Kidney glomerular epithelial cell (primary cell): ENCODE data around the gene FOXO1.

Experiments used
- DNase-seq: peaks from one replicate; lab custom pipeline; 2025; lab: John Stamatoyannopoulos, UW

The FOXO1 gene

DNA sequence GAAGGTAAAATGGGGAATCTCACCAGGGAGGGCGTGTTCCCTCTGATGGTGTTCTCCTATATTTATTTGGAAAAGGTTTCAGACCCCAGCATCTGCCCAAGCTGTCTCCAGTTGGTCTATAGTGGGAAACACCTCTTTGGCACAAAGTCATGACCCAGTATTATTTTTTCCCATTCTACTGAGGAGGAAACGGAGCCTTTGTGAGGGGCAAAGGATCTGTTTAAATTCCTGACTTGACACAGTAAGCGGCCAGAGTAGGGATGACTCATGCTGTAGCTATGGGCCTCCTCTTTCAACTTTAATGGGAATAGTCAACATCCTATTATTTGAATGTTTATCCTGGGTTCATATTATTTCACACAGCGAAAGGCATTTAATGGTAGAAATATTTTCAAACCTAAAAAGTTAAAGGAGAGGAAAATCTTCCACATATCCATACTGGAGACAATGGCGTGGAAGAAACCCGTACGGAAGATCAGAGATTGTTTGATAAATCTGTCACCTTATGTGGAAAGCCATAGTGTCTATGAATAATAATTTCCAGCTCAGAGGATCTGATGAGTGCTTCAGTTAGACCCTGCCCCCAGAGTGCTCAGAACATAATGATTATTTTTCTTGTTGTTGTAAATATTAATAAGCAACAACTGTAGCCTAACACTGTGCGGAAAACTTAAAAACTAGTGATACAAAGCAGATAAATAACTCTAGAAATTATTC lies 126.0 kb downstream of the FOXO1 start:
- peak; percentile 64 for DNase-seq

DNA sequence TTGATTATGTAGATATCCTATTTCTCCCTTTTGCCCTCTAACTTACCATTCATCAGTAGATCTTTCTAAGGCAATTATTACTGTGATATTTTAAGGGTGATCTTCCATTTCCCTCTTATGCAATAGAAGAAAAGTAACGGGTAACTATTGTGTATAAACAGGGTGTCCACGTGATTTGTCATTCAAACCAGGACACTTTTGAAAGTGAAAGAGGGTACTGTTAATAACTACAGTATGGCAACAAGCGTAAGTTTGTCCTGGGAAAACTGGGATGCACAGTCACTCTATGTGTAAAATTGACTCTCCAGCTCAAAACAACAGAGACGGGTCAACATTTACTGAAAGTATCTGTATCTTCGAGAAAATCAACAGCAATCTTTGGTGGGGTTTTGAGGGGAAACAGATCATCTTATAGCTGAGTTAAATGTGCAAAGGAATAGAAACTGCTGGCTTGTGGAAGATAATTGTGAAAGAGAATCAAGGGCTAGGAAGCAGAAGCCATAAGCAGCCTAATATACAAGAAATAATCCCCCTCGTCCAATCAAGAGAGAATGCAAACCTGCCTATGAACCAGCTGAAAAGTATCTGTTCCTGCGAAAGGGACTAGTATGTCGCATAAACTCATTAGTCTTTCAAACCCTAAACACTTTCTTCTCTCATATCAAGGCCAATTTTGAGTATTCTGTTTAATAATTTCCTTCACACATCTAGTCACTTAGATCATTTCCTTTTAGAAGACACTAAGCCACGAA lies 126.7 kb downstream of the FOXO1 start:
- peak; percentile 64 for DNase-seq

DNA sequence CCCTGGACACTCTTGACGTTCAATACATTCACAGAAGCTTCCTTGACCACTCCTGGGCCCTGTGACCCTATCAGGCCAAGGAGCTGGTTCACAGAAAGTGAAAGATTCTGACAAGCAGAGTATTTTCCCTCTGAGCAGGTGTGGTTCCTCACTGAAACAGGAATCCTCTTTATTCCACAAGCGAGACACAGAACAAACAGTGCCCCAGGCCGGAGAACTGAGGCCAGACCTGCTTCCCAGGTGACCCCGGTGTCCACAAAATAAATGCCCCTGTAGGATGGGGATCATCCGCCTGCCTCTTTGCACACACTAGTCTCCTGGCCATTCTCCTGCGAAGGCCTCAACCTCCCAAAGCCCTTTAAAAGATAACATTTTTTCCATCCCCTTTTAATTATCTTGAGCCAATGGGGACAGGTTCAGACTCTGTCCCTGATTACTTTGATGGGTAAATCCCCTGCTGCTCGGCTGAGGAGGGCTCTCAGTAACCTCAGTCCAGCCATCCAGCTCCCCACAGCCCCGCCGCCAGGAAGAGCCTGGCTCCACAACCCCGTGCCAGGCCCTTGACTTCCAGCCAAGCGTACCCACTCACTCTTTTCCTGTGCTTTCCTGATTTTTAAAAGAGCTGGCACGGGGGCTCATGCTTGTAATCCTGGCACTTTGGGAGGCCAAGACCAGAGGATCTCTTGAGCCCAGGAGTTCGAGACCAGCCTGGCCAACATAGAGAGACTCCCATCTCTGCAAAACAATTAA lies 129.1 kb downstream of the FOXO1 start:
- DNase-seq, result no peak

DNA sequence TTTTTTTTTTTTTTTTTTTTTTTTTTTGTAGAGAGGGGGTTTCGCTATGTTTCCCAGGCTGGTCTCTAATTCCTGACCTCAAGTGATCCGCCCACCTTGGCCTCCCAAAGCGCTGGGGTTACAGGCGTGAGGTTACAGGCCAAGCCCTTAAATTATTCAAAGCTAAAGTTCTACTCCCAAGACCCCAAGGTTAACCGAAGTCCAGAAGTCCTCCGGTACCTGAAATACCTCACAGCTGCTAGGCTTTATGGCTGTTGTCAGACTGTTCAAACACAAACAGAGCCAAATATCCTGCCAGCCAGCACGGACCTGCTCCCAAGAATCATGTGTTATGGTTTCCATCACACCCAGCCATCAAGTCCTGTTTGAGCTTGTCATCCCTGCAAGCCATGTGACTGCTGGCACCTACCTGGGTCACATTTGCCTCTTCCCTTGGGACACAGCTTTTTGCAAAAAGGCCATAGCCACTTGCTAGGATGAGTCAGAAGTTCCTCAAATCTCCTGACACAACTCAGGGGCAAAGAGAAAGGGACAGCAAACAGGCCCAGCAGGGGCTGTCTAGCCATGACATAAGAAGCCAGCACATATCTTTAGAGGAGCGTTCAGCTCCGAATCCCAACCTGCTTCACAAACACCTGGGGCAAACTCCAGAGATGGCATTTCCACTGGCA lies 129.9 kb downstream of the FOXO1 start:
- no peak for DNase-seq

DNA sequence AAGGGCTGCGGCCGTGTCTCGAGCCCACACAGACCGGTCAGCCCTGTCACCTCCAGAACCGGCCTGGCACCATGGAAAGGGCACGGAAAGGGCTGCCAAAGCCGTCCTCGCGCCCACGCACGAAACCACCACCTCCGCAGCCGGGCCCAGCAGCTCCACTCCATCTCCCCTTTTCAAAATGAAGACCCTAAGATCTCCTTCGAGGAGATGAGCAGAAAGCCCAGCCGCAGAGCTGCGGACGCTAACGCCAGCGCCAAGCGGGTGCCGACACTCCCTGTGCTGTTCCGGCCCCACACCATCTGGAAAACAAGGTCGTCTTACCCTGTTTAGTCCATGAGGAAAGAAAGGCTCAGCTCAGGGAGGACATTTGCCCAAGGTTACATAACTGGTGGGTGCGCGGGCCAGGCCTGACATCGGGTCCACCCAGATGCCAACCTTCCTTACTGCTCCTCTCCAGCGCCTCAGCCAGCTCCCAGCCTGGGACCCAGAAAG lies 131.1 kb downstream of the FOXO1 start:
- no peak for DNase-seq

DNA sequence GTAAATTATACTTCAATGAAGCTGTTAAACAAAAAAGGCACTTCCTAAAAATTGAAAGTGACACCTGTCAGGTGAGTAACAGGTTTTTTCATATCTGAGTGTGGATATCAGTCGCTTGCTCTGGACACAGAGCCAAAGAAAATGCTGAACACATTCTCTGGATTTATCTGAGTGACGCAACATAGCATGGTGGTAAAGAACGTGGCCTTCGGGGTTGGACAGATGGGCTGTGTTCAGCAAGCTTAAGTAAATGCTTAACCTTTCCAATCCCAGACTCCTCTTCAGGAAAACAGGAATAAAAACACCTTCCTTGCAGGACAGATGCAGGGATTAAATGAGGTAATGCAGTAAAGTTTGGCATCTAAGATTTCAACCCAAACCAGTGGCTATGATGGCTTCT lies 132.0 kb downstream of the FOXO1 start:
- DNase-seq, result no peak

DNA sequence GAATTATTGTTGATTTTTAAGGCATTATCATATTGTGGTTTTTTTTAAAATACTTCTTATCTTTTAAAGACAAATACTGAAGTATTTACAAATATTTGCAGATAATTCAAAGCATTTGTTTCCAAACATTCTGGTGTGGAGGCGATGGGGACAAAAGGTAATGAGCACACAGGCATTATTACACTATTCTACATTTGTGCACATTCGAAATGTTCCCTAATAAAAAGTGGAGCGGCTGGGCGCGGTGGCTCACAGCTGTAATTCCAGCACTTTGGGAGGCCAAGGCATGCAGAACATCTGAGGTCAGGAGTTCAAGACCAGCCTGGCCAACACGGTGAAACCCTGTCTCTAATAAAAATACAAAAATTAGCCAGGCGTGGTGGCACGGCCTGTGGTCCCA lies 133.4 kb downstream of the FOXO1 start:
- DNase-seq, result no peak

DNA sequence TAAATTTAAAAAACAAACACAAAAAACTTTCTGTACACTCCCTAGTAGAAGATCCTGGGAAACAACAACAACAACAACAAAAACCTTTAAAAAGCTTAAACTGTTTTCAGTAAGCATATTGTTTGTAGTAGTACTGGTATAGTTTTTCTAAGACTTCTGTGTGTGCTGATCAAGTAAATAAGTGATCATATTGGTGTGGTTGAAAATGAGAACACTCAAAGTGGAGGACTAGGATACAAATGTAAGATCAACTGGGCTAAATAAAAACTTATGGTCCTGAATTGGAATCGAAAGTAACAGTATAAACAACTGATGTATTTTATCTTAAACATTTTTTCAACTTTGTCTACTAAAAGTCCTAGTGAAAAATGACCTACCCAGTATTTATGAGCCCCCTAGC lies 135.5 kb downstream of the FOXO1 start:
- DNase-seq, result no peak

DNA sequence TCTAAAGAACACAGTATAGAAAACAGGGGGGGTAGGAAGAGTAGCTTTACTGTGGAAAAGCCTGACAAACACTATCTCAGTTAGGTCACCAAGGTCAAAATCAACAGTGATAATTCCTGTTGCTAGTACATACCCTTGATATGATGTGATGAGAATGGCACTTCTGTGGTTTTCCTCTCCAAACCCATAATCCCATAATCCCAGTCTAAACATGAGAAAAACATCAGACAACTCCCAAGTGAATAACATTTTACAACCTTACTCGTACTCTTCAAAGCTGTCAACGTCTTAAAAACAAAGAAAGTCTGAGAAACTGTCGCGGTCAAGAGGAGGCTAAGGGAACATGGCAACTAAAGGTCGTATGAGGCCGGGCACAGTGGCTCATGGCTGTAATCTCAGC lies 137.6 kb downstream of the FOXO1 start:
- no peak for DNase-seq

DNA sequence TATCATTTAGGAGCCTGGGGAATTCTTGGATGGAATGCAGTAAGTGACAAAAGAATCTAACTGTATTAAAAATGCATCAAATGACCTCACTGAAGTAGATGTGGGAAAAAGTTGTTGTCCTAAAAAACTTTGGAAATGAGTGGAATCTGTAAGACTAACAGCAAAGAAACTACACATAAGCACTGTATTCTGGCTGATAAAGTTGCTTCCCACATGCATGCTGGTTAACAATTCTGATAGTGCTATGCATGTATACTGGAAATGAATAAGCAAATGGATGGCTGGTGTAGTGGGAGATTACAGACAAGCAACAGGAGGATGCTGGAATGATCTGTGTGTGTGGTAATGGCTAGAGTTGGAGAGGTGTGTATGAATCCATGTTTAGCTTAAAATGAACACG lies 138.5 kb downstream of the FOXO1 start:
- no peak for DNase-seq

DNA sequence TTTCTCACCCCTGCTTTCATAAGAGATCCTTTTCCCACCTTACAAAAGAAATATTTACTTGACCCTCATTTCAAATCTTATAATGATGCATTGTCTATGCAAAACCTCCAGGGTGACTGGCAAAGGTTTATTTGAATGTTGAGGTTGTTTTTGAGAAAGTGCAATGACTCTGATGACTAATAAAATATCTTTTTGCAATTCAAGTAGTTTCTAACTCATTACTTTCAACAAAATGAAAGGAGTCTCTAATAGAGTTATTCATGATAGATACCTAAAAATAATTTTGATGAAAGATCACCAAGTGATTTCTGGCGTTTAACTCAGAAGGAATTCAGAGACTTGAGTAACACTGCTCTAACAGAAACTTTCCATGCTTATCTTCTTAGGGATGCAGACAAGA lies 144.2 kb downstream of the FOXO1 start:
- no peak for DNase-seq

DNA sequence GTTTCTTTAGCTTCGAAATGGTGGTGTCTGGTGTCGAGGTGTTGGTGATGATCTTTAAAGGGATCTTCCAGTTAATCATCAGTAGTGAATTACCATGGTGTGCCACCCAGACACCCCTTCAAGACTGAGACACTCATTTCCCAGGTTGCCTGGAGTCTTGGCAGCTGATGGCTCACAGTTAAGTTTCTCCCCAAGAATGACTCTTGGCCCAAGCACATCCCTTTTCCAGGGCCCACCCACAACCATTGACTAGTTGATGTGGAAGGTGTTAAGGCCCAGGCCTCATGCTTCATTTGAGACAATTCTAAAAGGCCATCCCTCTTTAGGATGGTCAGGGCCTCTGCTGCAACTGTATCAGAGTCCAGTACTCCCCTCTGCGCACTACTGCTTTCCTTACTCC lies 145.5 kb downstream of the FOXO1 start:
- DNase-seq, result no peak

DNA sequence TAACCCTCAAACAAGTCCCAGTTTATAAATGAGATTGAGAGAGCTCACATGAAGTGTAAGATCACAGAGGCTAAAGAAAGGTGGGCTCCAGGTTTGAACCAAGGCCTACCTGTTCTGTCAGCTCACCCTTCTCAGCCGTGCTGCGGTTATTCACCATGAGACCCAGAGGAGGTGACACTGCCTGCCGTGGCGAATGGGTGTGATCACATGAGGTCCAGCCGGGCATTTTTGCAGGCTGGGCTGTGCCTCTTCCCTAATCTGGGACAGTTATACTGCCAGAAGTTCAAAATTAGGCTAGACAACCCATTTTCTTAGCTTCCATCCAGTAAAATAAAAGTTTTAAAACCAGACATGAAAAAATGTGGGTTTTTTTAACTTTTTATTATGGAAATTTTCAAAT lies 146.8 kb downstream of the FOXO1 start:
- DNase-seq, result no peak

DNA sequence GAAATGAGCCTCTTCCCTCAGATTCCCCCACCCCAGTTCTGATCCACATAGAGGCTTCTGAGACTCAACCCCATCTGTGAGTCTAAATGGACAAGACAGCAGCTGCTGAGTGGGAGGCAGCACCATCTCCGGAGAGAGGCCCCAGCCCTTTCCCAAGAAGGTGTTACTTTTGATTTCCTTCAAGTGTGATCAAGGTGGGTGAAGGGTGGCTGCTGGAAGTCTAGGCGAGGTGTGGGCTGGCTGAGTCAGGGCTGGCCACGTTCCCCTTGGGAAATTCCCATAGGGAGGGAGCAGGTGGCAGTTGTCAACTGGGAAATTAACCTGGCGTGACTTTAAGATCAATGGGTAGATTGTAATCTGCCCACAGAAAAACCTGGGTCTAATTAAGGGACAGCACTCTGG lies 148.0 kb downstream of the FOXO1 start:
- DNase-seq, result peak; percentile 26

DNA sequence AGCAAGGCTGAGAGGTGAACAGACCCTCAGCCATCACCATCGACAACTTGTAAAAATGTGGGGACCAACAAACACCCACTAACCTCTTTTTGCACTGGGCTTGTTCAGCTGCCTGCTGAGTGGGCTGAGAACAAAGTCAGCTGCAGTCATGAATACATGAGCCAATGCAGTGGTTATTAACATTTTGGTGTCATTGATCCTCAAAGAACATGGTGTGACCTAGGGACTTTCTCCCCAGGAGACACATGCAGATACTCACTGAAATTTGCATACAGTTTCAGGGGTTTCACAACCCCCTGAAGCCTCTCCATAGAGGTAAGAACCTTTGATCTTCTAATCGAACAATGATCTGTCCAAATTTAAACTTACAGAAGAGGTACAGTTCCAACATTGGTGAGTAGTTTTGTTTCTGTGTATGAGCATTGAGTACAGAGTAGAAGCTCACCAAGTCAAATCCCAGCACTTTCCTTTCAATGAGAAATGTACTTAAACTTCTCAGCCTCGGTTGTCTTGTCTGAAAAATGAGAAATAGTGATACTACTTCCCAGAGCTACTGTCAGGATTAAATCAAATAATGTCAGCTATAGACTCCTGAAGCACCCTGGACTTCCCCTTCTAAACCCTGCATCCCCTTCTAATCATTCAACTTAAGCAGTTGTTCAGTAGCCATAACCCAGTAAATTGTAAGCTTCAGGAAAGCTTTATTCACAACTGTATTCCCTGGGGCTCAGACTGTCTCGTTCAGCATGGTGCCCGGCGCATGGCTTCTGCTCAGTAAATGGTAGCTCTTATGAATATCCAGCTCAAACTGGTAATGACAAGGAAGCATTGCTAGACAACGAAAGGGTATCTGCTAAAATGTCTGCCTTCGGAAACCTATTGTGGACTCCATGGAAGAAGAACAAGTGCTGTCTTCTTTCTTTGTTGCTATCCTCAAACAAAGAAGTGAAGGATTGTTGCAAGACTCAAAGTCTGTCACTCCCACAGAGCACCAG lies 148.7 kb downstream of the FOXO1 start:
- no peak for DNase-seq

DNA sequence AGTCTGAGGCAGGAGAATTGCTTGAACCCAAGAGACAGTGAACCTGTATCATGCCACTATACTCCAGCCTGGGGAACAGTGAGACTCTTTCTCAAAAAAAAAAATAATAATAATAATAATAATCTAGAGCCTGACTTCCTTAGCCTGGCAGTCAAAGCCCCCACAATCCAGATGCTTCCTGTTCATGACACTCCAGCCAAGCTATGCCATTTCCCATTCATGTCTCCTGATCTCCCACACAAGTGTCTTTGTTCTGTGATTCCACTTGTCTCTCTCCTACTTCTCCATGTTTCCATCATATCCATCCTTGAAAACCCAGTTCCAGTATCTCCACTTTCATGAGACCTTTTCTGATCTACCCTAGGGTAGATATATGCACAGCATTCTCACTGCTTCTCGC lies 150.7 kb downstream of the FOXO1 start:
- no peak for DNase-seq

DNA sequence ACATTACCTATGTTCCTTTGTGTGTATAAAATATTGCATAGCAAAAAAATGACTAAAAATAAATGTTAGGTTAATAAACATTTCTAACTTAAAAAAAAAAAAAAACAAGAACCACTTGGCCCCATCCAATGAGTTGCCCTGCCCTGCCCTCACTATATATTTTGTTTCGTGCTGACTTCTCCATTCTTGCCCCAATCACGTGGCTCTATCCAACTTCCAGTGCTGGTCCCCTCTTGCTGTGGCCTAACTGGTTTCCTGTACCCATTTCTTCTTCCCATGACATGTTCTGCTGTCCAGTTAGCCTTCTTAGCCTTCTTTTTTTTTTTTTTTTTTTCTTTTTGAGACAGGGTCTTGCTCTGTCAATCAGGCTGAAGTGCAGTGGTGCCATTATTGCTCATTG lies 151.6 kb downstream of the FOXO1 start:
- no peak for DNase-seq

DNA sequence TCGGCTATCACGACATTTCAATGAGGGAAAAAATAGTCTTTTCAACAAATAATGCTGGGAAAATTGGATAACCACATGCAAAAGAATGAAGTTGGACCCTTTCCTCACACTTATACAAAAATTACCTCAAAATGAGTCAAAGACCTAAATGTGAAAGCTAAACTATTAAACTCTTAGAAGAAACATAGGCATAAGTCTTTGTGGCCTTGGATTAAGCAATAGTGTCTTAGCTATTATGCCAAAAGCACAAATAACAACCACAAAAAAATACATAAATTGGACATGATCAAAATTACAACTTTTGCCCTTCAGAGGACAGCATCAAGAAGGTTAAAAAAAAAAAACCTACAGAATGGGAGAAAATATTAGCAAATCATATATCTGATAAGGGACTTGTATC lies 156.6 kb downstream of the FOXO1 start:
- no peak for DNase-seq

DNA sequence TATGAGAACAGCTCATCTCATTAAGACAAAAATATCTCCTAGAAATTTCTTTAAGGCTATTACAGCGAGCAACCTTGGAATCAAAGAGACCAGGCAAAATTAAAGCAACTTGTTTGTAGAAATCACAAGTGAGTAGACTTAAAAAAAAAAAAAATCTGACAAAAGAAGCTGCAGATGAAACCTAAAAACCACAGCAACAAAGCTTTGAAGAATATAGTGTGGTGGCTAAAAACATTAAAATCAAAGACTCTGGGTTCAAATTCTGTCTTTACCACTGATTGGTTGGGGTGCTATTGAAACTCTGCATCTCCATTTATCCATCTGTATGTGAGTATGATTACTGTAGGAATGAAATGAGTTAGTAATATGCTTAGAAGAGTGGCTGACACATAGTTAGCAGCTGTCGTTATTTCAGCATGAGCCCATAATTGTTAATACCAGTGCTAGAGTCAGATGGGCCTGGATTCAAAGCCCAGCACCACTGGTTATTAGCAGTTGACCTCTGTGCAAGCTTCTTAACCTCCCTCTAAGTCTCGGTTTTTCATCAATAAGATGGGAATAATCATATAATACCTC lies 157.6 kb downstream of the FOXO1 start:
- no peak for DNase-seq

DNA sequence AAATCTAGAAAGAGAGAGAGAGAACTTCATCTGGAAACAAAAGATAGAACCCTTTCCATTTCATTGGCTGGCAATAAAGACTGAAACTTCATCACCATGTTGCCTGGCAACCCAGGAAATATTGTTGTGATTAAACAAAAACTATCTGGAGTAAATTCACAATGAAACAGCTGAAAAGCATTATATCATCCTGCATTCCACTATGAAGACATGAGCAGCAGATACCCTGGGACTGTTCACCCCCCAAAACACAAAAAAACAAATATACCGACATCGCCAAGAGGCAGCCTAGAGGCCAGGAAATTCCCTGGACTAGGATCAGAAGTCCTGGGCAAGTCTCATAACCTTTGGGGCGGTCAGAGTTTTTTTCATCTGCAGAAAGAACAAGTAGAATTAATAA lies 158.3 kb downstream of the FOXO1 start:
- peak; percentile 91 for DNase-seq
